KMS-11 (cell line): ENCODE data around the gene IFIH1.

ENCODE experiments used
- H2AFZ ChIP-seq: fragments of 200-600 bp; sonication (generic); 2 replicates; pipeline ENCODE4 v1.6.1; 2016; ENCODE audit warnings: antibody characterized with exemption, mixed run types, low read depth
- H3K27ac ChIP-seq: fragments of 200-600 bp; sonication (generic); 2 replicates; pipeline ENCODE4 v1.6.1; 2016; ENCODE audit warnings: mild to moderate bottlenecking, mixed run types
- H3K27me3 ChIP-seq: fragments of 200-600 bp; sonication (generic); 2 replicates; pipeline ENCODE4 v1.6.1; 2017; ENCODE audit warnings: mild to moderate bottlenecking, low read depth, mixed run types, moderate library complexity; ENCODE audit not compliant: insufficient read depth
- H3K36me3 ChIP-seq: fragments of 200-600 bp; sonication (generic); 2 replicates; pipeline ENCODE4 v1.6.1; 2017; ENCODE audit warnings: mild to moderate bottlenecking, mixed run types; ENCODE audit not compliant: insufficient read depth
- H3K4me1 ChIP-seq: fragments of 200-600 bp; sonication (generic); 2 replicates; pipeline ENCODE4 v1.6.1; 2016; ENCODE audit warnings: mild to moderate bottlenecking, low read depth, mixed run types; ENCODE audit not compliant: poor library complexity, severe bottlenecking
- H3K4me2 ChIP-seq: fragments of 200-600 bp; sonication (generic); 2 replicates; pipeline ENCODE4 v1.7.0; 2016; ENCODE audit warnings: mild to moderate bottlenecking, mixed run types
- H3K4me3 ChIP-seq: fragments of 200-600 bp; sonication (generic); IDR thresholded peaks from 2 replicates; pipeline ENCODE4 v1.6.1; 2017; ENCODE audit warnings: low read depth, low read length, mixed read lengths; ENCODE audit not compliant: insufficient read depth
- H3K79me2 ChIP-seq: fragments of 200-600 bp; sonication (generic); 2 replicates; pipeline ENCODE4 v1.6.1; 2016; ENCODE audit warnings: low read depth, mixed run types; ENCODE audit not compliant: insufficient read depth
- H3K9ac ChIP-seq: fragments of 200-600 bp; sonication (generic); 2 replicates; pipeline ENCODE4 v1.6.1; 2016; ENCODE audit warnings: mild to moderate bottlenecking, mixed run types
- H4K20me1 ChIP-seq: fragments of 200-600 bp; sonication (generic); 2 replicates; pipeline ENCODE4 v1.6.1; 2016; ENCODE audit warnings: mild to moderate bottlenecking, mixed run types; ENCODE audit not compliant: insufficient read depth
- CTCF ChIP-seq: fragments of 200-600 bp; sonication (generic); conservative IDR thresholded peaks from 2 replicates; pipeline ENCODE4 v1.6.1; 2017; ENCODE audit warnings: low read depth, mild to moderate bottlenecking, antibody characterized with exemption, low read length, moderate library complexity, mixed read lengths

IFIH1 gene

GRCh38 chr2:162230761-162231160 lies 87.7 kb downstream of the IFIH1 start:
- Histone ChIP-seq H3K79me2 (no peaks in the 10 kb centered on the region), H3K9ac (no peak overlapping the region), H3K36me3 (no peaks in the 10 kb centered on the region), H3K4me1 (no peaks in the 10 kb centered on the region), H2AFZ (no peak overlapping the region), H3K27me3 (no peaks in the 10 kb centered on the region), H3K4me2 (no peak overlapping the region), H3K4me3 (no peak overlapping the region), H3K27ac (no peak overlapping the region), H4K20me1 (no peaks in the 10 kb centered on the region)
- TF ChIP-seq CTCF: no peak

- H3K79me2 ChIP-seq: no peaks in the 10 kb centered on the region
- TF ChIP-seq CTCF: no peak
- no peak overlapping the region for H2AFZ ChIP-seq
- H3K27ac ChIP-seq: no peak overlapping the region
- no peak overlapping the region for H3K4me2 ChIP-seq
- H3K4me3 ChIP-seq: no peak overlapping the region
- H4K20me1 ChIP-seq: no peaks in the 10 kb centered on the region
- no peaks in the 10 kb centered on the region for H3K4me1 ChIP-seq
- H3K27me3 ChIP-seq: no peaks in the 10 kb centered on the region
- H3K36me3 ChIP-seq: no peaks in the 10 kb centered on the region
- no peak overlapping the region for H3K9ac ChIP-seq
Measured at GRCh38 chr2:162226836-162227235, 91.6 kb downstream of the IFIH1 start.

GRCh38 chr2:162221064-162221463 lies 97.4 kb downstream of the IFIH1 start:
- H3K4me3 ChIP-seq: no peak overlapping the region
- no peaks in the 10 kb centered on the region for H3K79me2 ChIP-seq
- no peaks in the 10 kb centered on the region for H3K36me3 ChIP-seq
- no peaks in the 10 kb centered on the region for H3K27me3 ChIP-seq
- H4K20me1 ChIP-seq: no peaks in the 10 kb centered on the region
- H3K27ac ChIP-seq: no peak overlapping the region
- H3K4me1 ChIP-seq: no peaks in the 10 kb centered on the region
- peak; percentile 69 for TF ChIP-seq CTCF
- H2AFZ ChIP-seq: no peak overlapping the region
- no peak overlapping the region for H3K4me2 ChIP-seq
- H3K9ac ChIP-seq: no peak overlapping the region

GRCh38 chr2:162220368-162220767 lies 98.1 kb downstream of the IFIH1 start:
- no peaks in the 10 kb centered on the region for H3K4me1 ChIP-seq
- no peaks in the 10 kb centered on the region for H3K27me3 ChIP-seq
- H3K36me3 ChIP-seq: no peaks in the 10 kb centered on the region
- no peak overlapping the region for H2AFZ ChIP-seq
- H3K4me2 ChIP-seq: no peak overlapping the region
- H3K27ac ChIP-seq: no peak overlapping the region
- no peaks in the 10 kb centered on the region for H3K79me2 ChIP-seq
- no peak for TF ChIP-seq CTCF
- no peak overlapping the region for H3K4me3 ChIP-seq
- no peaks in the 10 kb centered on the region for H4K20me1 ChIP-seq
- H3K9ac ChIP-seq: no peak overlapping the region
